GM18511 (cell line): ENCODE results near the gene OR2L2.
"Not testable (repeated sequence)": the region's sequence is repeated elsewhere in the genome, so short reads cannot be mapped to it uniquely, and the experiment has no call there.

ENCODE experiments used
- ATAC-seq: cut with Tn5 transposase; IDR thresholded peaks from one replicate; pipeline ENCODE4 v1.9.1; 2021; ENCODE audit warnings: mild to moderate bottlenecking, moderate library complexity; ENCODE audit not compliant: unreplicated experiment

Gene OR2L2

GRCh38 chr1:248029770-248030169 is at the start of gene OR2L2:
OR2L2 (plus strand) TSS chr1:248030070; CDS start chr1:248038268, 8,198 bp downstream.
- no peak for ATAC-seq

GRCh38 chr1:247992986-247993385 is 36.9 kb upstream of the OR2L2 start:
- ATAC-seq: no peak

GRCh38 chr1:247998811-247999210 is 31.1 kb upstream of the OR2L2 start:
- ATAC-seq: no peak

GRCh38 chr1:248000169-248000568 is 29.7 kb upstream of the OR2L2 start:
- no peak for ATAC-seq

- no peak for ATAC-seq
Measured at GRCh38 chr1:248007778-248008177, 22.1 kb upstream of the OR2L2 start.

- no peak for ATAC-seq
Measured at GRCh38 chr1:248009681-248010080, 20.2 kb upstream of the OR2L2 start.

- no peak for ATAC-seq
Measured at GRCh38 chr1:248013229-248013710, 16.6 kb upstream of the OR2L2 start, which contains the start of gene OR2L5. OR2L5 (plus strand) TSS chr1:248013660; CDS start chr1:248021948, 8,288 bp downstream.

GRCh38 chr1:248015803-248016202 is 14.1 kb upstream of the OR2L2 start:
- ATAC-seq: no peak

GRCh38 chr1:248045209-248045608 is 15.3 kb downstream of the OR2L2 start:
- ATAC-seq: no peak

- no peak for ATAC-seq
Measured at GRCh38 chr1:248046536-248046935, 16.7 kb downstream of the OR2L2 start, which contains the start of gene OR2L3. OR2L3 (plus strand) TSS chr1:248046836; CDS start chr1:248060682, 13,846 bp downstream.

- ATAC-seq: no peak
Measured at GRCh38 chr1:248047008-248047407, 17.1 kb downstream of the OR2L2 start.

- ATAC-seq: no peak
Measured at GRCh38 chr1:248054671-248055070, 24.8 kb downstream of the OR2L2 start.

- ATAC-seq: no peak
Measured at GRCh38 chr1:248055261-248055660, 25.4 kb downstream of the OR2L2 start.

- ATAC-seq: no peak
Measured at GRCh38 chr1:248065071-248065470, 35.2 kb downstream of the OR2L2 start.

- no peak for ATAC-seq
Measured at GRCh38 chr1:248065604-248066003, 35.7 kb downstream of the OR2L2 start.

GRCh38 chr1:248083864-248084263 is 54.0 kb downstream of the OR2L2 start:
- not testable (repeated sequence) for ATAC-seq
